HG02970 (cell line): ENCODE measurements around the gene ENOX1.
"Not testable (repeated sequence)": the region's sequence is repeated elsewhere in the genome, so short reads cannot be mapped to it uniquely, and the experiment has no call there.

Experiments
- ATAC-seq: cut with Tn5 transposase; IDR thresholded peaks from one replicate; pipeline ENCODE4 v1.9.1; 2021; ENCODE audit warnings: mild to moderate bottlenecking, moderate library complexity, moderate number of reproducible peaks; ENCODE audit not compliant: unreplicated experiment, low FRiP score

Gene ENOX1

DNA sequence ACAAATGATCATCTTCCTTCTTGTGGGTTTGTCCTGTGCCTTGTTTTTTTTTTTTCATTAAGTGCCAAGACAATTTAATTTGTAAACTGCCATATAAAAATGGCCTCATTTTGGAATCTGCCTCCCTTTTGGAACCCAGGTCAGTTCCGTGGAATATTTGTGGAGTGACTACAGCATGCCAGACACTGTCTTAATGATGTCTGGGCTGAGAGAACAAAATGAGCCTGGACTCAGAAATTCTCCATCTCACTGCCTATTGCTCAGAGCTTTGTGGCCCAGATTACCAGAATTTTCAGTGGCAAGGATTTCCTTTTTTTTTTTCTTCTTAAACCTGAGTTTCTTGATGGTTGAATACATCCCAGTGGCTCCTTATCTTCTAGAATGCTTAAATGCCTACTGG is 340.6 kb downstream of the ENOX1 start:
- no peak for ATAC-seq

DNA sequence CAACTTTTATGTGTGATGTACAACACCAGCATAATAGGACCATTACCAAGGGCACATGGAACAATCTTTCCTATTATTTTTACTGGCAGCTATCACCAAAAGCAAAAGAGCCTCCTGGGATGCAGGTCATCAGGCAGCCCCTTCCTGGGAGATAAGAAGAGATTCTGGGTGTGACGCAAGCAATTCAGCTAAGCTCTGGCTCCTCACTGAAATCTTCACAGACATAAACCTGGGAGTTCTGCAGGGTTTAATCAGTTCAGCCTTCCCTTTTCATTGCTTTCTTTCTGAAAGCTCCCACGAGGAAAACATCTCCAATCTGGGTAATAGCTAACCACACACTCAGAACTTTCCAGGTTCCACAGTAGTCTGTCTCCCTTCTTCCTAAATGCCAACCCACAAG is 341.1 kb downstream of the ENOX1 start:
- ATAC-seq, result no peak

DNA sequence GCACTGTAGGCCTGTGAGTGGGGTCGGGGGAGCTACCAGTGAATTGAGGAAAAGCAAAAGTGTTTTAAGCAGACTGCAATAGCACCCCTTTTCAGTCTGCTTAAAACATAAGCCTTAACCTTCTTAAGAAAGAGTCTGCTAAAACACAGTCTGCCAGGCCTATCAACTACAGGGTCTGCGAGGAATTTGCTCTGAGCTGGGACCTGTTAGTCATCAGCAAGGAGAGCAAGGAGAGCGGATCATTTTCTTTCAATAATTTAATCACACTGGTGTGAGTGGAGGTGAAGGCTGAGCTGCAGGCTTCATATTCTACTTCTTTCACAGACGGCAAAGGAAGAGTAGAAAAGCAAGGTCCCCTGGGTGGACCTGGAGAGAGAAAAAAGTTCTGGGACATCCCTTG is 342.7 kb downstream of the ENOX1 start:
- no peak for ATAC-seq

DNA sequence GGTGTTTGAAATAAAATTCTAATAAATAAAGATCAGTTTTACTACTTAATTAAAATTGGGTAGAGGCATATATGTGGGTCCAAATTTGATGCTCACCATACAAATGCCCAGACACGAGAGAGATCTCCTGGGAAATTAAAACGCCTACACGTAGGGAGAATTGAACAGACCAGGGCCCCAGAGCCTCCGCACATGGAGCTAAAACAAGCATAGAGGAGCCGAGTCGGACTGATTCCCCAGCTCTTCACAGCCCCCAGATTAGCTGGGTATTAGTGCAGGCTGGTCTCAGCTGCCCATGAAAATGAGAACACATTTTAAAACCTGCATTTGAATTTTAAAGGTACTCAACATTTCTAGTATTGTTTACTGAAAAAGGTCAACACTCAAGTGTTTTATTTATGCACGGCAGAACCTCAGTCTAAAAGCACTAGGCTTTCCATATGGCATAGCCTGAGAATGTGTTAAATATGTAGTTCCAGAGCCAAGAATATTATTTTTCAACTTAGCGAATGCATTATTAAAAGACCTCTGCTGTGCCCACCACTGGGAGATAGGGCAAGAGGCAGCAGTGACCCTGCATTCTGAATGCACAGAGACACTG is 344.8 kb downstream of the ENOX1 start:
- ATAC-seq, result no peak

DNA sequence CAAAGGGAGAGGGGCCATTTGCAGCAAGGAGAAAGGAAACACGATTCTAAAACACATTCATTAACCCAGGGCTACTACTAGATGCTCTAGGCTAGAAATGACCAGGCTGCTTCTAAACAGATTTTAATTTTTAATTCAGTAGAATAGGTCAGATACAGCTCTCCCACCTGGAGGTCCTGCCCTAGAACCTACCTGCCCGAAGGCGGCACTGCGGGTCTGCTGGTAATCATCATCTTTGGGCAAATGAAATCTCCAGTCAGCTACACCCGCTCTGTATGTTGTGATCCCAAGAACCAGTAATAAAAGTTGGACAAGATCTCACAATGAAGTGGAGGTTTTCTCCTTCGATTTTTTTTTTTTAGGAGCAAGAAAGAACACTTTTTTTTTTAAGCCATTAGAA is 345.3 kb downstream of the ENOX1 start:
- no peak for ATAC-seq

DNA sequence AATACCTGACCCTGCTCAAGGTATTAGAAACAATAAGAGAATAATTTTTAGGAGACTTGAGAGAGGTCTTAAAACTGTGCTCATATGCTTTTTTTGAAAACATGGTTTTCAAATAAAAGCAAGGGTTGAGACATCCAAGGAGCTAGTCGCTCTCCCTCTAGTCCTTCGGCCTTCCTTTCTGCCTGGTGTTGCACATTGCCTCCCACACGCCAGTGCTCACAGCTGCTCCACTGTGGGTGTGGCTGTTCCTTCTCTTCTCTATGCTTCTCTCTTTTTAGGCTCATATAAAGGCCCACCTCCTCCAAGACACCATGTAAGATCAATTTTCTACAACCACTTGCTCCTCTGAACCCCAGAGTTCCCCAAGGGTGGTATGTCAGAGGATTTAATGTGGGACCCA is 352.6 kb downstream of the ENOX1 start:
- ATAC-seq, result no peak

DNA sequence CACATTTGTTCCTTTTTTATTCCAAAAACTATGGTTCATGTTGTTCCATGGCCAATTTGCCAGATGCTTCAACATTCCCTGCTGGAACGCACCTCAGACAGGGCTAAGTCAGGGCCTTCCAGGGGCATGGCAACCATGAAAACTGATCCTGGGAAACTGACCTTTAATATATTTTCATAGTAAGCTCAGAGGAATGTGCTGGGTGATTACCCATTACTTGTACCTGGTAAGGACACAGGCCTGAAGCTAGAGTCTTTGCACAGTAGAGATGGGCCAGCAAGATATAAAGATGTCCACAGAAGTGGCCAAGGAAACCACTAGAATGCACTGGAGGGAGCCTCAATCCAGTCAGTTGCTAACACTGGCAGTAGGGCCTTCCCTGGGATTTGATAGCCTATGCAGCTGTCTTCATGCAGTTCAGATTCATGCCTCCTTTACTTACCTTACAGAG is 353.1 kb downstream of the ENOX1 start:
- ATAC-seq, result no peak

DNA sequence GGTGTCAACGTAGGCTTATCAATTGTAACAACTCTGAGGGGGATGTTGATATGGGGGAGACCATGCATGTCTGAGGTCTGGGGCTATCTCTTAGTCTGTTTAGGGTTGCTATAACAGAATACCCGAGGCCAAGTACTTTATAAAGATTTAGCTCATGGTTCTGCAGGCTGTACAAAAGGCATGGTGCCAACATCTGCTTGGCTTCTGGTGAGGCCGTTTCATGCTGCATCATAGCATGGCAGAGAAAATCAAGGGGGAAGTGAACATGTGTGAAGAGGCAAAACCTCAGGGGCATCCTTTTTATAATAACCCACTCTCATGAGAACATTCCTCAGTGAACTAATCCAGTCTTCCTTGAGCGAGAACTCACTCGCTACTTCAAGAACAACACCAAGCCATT is 353.8 kb downstream of the ENOX1 start:
- ATAC-seq, result no peak

DNA sequence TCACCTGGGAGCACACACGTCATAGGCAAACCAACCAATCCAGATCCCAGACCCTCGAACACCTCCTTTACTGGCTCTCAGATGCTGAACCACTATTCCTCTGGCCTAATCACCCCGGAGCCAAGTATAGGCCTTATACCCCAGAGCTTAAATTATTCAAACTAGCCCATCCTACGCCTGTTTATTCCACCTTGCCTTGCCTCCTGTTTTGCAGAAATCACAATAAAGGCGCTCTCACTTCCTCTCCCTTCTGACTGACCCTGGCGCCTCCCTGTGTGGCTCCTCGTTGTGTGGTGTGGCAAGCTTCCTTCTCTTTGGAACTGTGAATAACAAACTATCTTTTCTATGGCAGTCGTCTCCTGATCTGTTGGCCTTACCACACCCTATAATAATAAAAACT is 354.9 kb downstream of the ENOX1 start:
- ATAC-seq, result no peak

DNA sequence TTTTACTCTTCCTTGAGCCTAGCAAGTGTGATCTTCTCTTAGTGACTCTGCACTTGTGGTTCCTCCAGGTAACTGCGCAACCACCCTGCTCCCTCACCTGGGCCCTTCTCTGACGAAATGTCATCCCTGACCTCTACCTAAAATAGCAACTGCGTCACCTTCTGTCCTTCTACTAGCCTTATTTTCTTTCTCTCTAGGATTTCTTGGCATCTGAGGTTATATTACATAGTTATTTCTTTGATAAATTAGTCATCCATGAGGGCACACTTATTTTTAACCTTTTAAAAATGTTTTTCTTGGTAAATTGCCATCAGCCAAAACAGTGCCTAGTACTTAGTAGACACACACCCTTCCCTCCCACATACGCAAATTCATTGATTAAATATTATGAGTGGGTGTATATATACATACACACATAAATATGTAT is 355.5 kb downstream of the ENOX1 start:
- no peak for ATAC-seq

DNA sequence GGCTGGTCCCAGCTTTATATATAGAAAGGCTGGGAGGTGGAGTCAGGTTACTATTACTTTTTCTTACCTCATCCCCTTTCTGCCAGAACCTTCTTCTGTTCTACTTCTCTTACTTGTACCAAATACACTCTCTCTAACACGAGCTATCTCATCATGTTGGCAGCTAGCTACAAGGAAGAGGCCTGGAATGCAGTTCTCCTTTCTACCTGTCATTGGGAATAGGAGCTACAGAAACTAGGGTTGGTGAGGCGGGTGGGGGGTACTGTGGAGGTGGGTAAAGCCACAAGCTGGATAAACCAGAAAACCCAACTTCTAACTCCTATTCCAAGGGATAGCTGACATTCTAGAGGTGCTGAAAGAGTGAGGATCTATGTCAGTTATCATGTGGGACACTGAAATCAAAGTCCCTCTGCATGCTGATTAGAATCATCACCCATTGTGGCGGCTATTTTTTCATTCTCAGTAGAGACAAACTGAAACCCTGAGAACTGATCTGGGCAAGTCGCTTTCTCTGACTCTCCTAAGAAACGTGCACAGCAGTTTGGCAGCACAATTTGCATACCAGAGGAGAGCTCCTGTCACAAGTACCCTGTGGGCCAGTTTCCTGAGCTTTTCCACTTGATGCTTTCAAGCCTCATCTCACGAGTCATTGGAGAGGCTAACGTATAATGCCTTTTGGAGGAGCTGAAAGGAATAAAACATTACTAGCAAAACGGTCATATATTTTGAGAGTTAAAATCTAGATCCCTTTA is 358.1 kb downstream of the ENOX1 start:
- ATAC-seq, result no peak

DNA sequence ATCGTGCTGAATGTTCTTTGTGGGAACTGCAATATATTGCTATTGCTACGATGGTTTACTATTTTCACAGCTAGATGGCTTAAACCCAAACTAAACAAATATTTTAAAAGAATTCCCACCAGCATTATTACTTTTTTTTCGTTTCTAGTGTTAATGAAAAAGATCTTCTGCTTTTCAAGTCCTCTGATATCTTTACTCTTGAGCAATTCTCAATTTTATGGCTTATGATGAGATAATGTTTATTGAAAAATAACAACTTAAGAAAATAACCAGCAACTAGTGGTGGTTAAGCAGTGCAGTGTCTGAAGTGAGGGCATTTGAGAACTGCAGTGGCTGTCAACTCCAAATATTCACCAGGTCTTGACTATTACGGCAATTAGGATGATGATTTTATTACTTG is 360.4 kb downstream of the ENOX1 start:
- ATAC-seq, result no peak

DNA sequence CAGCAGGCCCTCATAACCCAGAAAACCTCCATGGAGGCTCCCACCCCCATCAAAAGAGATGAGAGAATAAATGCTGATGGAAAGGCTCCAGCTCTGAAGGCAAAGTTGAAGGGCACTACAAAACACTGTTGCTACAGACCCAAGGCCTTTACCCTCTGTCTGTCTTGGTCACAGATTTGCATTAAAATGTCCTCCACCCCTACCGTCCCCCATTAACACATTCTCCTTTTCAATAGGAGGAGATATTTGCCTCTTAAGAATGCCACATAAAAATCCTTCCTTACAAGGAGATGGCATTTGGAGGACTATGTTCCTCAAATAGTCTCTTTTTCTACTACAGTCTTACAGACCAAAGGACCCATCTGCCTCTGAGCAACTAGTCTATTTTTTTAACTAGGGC is 361.5 kb downstream of the ENOX1 start:
- no peak for ATAC-seq

DNA sequence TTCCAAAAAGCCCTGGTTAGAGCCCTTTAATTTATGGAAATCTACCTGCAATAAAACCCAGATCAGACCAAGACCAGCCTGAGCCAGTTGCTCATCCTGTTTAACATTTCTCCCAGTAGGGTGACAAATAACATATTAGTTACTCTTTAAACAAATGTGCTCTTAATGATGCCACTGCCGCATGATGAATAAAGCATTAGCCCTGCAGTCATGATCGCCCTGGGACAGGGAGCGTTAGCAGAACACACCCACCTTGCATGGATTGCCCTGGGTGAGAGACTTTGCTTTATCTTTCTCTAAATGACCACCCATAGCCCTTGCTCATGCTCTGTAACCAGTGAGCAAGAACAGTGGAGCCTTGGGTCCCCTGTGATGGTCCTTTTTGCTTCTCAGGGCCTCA is 362.4 kb downstream of the ENOX1 start:
- no peak for ATAC-seq

DNA sequence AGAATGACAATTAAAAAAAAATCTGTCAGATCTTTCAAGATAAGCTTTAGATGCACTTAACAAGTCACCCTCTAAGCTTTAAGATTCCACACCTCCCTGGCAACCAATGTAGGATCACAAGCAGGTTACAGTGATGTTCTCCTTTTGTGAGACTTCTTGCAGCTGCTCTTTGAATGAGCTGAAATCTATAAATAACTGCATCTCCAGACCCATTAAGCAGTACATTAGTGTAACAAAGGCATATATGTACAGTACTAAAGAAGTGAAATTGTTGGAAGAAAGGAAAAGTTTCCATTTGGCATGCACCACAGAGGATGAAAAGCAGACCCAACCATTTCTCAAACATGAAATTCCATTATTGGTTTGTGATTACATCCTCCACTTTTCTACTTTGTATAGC is 364.7 kb downstream of the ENOX1 start:
- no peak for ATAC-seq

DNA sequence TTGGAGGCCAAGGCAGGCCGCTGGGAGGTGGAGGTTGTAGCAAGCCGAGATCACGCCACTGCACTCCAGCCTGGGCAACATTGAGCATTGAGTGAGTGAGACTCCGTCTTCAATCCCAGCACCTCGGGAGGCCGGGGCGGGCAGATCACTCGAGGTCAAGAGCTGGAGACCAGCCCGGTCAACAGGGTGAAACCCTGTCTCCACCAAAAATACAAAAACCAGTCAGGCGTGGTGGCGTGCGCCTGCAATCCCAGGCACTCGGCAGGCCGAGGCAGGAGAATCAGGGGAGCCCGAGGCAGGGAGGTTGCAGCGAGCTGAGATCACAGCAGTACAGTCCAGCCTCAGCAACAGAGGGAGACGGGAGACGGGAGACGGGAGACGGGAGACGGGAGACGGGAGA is 369.9 kb downstream of the ENOX1 start:
- ATAC-seq, result not testable (repeated sequence)

DNA sequence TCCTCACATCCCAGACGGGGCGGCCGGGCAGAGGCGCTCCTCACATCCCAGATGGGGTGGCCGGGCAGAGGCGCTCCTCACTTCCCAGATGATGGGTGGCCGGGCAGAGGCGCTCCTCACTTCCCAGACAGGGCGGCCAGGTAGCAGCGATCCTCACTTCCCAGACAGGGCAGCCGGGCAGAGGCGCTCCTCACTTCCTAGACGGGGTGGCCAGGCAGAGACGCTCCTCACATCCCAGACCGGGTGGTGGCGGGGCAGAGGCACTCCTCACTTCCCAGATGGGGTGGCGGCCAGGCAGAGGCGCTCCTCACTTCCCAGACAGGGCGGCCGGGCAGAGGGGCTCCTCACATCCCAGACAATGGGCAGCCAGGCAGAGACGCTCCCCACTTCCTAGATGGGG is 370.4 kb downstream of the ENOX1 start:
- ATAC-seq, result not testable (repeated sequence)

DNA sequence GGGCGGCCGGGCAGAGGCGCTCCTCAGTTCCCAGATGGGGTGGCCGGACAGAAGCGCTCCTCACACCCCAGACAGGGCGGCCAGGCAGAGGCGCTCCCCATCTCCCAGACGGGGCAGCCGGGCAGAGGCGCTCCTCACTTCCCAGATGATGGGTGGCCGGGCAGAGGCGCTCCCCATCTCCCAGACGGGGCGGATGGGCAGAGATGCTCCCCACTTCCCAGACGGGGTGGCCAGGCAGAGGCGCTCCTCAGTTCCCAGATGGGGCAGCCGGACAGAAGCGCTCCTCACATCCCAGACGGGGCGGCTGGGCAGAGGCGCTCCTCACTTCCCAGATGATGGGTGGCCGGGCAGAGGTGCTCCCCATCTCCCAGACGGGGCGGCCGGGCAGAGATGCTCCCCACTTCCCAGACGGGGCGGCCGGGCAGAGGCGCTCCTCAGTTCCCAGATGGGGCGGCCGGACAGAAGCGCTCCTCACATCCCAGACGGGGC is 370.8 kb downstream of the ENOX1 start:
- ATAC-seq, result not testable (repeated sequence)

DNA sequence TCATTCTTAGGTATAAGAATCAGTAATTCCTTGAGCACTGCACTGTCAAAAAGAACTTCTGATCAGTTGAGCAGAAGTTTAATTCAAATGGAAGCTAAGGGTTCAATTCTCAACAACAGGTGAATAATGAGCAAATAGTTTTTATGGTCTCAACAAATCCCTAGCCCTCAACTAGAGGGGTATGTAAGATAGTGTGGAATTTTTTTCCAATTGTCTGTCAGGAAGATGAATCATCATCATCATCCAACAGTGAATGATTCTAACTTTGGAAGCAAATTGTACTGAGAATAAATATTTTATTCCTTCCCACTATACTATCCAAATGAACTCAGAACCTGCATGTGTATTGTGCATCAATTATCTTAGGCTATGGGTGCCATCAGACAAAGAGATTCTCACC is 372.7 kb downstream of the ENOX1 start:
- no peak for ATAC-seq

DNA sequence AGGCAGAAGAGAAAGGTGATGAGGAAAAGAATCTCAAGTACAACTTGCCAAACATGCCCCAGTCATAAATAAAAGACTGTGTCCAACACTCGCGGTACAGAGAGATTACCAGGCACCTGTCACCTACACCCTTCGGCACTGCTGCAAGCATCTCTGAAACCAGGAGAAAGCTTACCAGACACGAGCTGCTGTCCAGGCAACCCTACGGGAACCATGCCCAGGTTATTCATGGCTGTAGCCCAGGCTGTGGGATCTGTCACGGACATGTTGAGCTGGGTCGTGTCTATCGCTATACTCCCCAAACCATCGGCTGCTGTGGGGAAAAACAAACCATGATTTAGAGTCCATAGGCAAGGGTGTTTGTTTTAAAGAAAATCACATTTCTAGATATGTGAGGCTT is 375.0 kb downstream of the ENOX1 start:
- ATAC-seq, result no peak

DNA sequence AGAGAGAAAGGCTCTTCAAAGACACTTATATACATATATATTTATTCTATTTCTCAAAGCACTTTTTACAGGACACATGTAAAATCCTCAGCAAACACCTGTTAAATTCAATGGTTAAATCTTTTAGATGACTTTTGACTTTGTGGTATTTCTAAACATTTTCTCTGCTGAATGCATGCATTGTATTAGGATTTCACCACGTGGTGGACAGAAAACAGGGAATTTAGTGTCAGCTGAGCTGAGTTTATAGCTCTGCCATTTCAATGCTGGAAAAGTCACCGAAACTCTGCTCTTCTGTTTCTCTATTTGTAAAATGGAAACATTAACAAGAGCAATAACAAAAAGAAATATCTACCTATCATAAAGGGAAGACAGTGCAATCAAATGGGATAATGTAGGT is 375.6 kb downstream of the ENOX1 start:
- no peak for ATAC-seq

DNA sequence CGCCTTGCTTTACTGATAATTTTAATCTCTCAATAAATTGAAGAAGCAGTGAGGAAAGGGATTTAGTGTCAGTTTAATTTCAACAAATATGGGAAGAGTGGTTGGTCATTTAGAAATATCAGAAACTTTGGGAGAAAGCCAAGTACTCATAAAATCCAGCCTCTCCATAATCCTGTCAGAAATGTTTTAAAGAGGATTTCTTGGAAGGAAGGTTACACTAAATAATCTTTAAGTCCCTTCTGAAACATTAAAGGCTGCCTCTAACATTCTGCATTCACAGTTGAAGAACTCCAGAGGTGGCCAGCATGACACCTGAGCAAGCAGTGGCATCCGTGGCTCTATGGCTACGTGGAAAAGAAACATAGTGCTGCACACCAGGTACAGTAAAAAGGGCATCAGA is 378.5 kb downstream of the ENOX1 start:
- no peak for ATAC-seq
